Small intestine (tissue), 7 donors: ENCODE results near the gene TSSC4. TPM values are rescaled to one million over a fixed set of nuclear protein-coding genes. Genes with fewer than 3 reads are reported as not detected.
A peak's percentile ranks its signal among the peaks of the same experiment; 100 is the strongest.

Experiments
- DNase-seq, 2 donors: peaks; one replicate each; pipeline versions ENCODE4 v3.0.0 to v3.0.0-alpha.2; 2013
- FAIRE-seq: peaks from 2 replicates; lab custom pipeline; 2012; peaks lifted over from hg19 to GRCh38; lab: Jason Lieb, UNC
- H3K27ac ChIP-seq, 3 donors: one replicate each; pipeline ENCODE4 v1.5.1; 2013; ENCODE audit warnings: low read length in 2 of 3, mild to moderate bottlenecking in 2 of 3, control low read depth in 1 of 3, inconsistent platforms in 1 of 3, low read depth in 1 of 3, moderate library complexity in 1 of 3
- H3K27me3 ChIP-seq, 3 donors: one replicate each; pipeline ENCODE4 v1.6.1; 2013; ENCODE audit warnings: low read length in 3 of 3, inconsistent platforms in 1 of 3; ENCODE audit not compliant: control insufficient read depth in 3 of 3, insufficient read depth in 3 of 3
- H3K36me3 ChIP-seq, 3 donors: one replicate each; pipeline ENCODE4 v1.6.1; 2013; ENCODE audit warnings: low read length in 3 of 3, inconsistent platforms in 1 of 3, low read depth in 1 of 3, mild to moderate bottlenecking in 1 of 3, moderate library complexity in 1 of 3; ENCODE audit not compliant: control insufficient read depth in 3 of 3, insufficient read depth in 2 of 3
- H3K4me1 ChIP-seq, 3 donors: one replicate each; pipeline ENCODE4 v1.6.1; 2013; ENCODE audit warnings: low read length in 2 of 3, inconsistent platforms in 1 of 3, low read depth in 1 of 3, mild to moderate bottlenecking in 1 of 3, moderate library complexity in 1 of 3; ENCODE audit not compliant: control insufficient read depth in 3 of 3, insufficient read depth in 2 of 3
- H3K4me3 ChIP-seq, 3 donors: one replicate each; pipeline ENCODE4 v1.5.1; 2013; ENCODE audit warnings: low read length in 3 of 3, control low read depth in 1 of 3, inconsistent platforms in 1 of 3, low read depth in 1 of 3, mild to moderate bottlenecking in 1 of 3, moderate library complexity in 1 of 3
- H3K9me3 ChIP-seq, 2 donors: one replicate each; pipeline ENCODE4 v1.6.1; 2013; ENCODE audit warnings: low read depth in 1 of 2, low read length in 1 of 2; ENCODE audit not compliant: control insufficient read depth in 2 of 2, insufficient read depth in 1 of 2
- WGBS, 3 donors: extraction: QIAGEN DNeasy Blood & Tissue Kit; methylation state at CpG; one replicate each; pipeline ENCODE4 v1.1.7; 2013; 5-methylcytosine and 5-hydroxymethylcytosine counted together
- polyA plus RNA-seq, 4 donors: library from polyadenylated mRNA; stranded (reverse) in 3 of 4; unstranded in 1 of 4; fragments of 200-250 nt in 3 of 4; fragments of 120-200 nt in 1 of 4; gene quantifications; one replicate each; pipeline versions ENCODE4 v1.2.1 to v1.2.3, GENCODE V29; 2013
- donor health status: healthy with polysubstance abuse.
- donor health status: control.
- donor health status: control.
- donor health status: Bipolar disorder and iron deficiency.
- donor health status: healthy.

TSSC4 gene
- polyA plus RNA-seq, 4 donors, result 24.2 to 113 (median 63.3) TPM

DNA sequence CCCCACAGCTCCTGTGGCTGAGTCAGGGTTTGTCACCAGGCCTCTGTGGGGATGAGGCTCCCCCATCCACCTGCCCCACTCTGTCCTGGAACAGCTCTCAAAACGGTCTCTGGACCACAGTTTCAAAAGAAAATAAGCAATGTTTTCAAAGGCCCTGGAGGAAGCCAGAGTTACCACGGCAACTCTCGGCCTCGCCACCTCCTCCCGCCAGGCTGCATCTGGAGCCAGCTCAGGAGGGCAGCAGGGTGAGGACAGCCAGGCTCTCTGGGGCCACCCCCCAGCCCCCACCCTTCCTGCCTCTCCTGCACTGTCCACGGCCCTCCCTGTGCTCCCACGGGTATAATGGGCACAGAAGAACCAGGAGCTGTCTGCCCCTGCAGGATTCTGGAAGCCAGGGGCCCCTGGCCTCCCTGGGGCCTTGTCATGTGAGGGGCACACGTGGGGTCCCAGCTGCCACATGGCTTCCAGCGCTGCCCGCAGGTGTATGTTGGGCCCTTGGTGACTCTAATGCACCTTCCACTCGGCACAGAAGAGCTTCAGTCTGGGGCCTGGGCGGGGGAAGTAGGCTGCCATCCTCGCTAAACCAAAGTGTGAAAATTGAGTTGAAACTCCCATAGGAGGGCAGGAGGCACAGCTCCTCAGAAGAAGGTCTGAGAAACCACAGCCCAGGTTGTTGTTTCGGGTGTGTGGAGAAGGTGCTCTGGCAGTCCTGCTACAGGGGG is 13.1 kb upstream of the TSSC4 start:
- Histone ChIP-seq H3K36me3 (peaks cover 0 to 90% (median 2%) of the 10 kb centered on the region in 3 donors), H3K27ac (peak overlapping the region in 2 of 3 donors; percentile 45 to 59), H3K4me1 (peaks cover 0 to 20% (median 6%) of the 10 kb centered on the region in 3 donors), H3K9me3 (no peaks in the 10 kb centered on the region), H3K4me3 (no peak overlapping the region), H3K27me3 (no peaks in the 10 kb centered on the region)
- no peak for DNase-seq
- WGBS, 3 donors, result 48 to 81% (median 52%) methylated on average over 14 of the region's 14 CpGs
- no peak for FAIRE-seq

DNA sequence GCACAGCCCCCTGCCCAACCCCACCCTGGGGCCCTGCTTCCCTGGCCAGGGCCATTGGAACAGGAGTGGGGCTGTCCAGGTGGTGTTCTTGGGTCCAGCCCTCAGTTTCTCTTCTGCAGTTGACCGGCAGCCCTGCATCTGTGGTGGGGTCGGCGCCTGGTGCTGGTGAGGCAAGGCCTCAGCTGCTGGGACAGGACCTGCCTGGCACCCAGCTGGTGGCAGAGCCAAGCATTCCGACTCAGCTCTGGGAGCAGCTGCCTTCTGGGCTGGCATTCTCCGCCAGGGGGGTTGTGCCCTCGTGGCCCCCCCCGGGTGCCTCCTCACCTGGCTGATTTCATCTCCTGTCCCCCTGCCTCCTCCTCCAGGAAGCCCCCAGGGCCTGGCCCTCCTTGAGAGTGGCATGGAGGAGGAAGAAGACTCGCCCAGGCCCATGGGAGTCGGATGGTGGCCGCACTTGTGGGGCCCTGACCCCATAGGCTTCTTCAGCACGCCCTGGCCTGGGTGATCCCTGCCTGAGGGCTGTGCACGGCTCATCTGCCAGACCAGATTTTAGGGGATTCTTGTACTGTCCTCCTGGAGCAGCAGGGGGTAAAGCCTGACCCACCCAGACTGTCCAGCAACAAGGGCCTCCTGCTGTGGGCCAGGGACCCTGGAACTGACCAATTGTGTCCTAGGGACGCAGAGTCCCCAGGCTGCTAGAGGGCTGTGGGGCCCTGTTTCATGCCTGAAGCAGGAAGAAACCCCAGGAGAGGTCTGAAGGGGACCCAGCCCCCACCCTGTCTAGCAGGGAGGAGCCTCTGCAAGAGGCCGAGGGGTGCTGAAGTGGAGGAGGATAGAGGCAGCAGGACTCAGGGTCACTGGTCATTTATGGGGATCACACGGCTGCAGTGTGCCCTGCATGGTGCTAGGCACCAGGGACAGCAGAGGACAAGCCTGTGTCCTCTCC is 11.8 kb upstream of the TSSC4 start:
- DNase-seq (no peak), FAIRE-seq (no peak)
- peak overlapping the region in 2 of 3 donors; percentile 57 for H3K27ac ChIP-seq
- H3K4me1 ChIP-seq, result peaks cover 0 to 12% (median 6%) of the 10 kb centered on the region in 3 donors
- no peaks in the 10 kb centered on the region for H3K27me3 ChIP-seq
- peaks cover 0 to 90% (median 2%) of the 10 kb centered on the region in 3 donors for H3K36me3 ChIP-seq
- 79 to 84% (median 81%) methylated on average over 14 to 15 of the region's 15 CpGs for WGBS, 3 donors
- no peak overlapping the region for H3K4me3 ChIP-seq
- H3K9me3 ChIP-seq, result no peaks in the 10 kb centered on the region

DNA sequence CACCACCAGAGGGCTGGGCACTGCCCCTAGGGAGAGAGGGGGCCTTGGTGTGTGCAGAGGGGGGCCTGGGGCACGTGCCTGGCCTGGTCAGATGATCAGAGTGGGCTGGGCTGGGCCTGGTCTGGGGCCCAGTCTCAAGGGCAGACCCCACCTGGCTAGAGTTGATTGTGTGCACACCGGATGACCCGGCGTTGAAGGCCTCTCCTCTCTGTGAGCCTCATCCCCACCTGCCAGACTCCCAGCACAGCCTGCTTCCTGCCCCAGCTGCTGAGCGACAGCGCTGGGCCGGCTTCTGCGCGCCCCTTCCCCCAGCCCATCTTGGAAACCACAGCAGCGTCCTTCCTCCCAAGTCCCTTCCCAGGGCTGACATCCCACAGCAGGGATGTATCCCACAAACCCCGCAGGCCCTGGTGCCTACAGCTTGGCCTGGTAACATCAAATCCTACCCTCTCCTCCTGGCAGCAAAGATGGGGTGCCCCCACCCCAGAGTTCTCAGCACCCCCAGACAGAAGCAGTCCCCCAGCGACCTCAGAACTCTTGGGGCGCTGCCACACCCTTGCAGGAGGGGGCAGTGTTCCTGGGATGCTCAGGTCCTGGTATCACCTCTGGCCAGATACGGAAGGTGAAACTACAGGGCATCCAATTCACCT is 11.0 kb upstream of the TSSC4 start:
- Histone ChIP-seq H3K36me3 (peaks cover 0 to 97% (median 2%) of the 10 kb centered on the region in 3 donors), H3K27me3 (no peaks in the 10 kb centered on the region), H3K4me1 (peaks cover 0 to 12% (median 6%) of the 10 kb centered on the region in 3 donors), H3K9me3 (no peaks in the 10 kb centered on the region), H3K4me3 (no peak overlapping the region), H3K27ac (peak overlapping the region in 1 of 3 donors; percentile 57)
- 54 to 74% (median 59%) methylated on average over 14 of the region's 14 CpGs for WGBS, 3 donors
- FAIRE-seq, result no peak
- peak in 1 of 2 donors; percentile 30 for DNase-seq

DNA sequence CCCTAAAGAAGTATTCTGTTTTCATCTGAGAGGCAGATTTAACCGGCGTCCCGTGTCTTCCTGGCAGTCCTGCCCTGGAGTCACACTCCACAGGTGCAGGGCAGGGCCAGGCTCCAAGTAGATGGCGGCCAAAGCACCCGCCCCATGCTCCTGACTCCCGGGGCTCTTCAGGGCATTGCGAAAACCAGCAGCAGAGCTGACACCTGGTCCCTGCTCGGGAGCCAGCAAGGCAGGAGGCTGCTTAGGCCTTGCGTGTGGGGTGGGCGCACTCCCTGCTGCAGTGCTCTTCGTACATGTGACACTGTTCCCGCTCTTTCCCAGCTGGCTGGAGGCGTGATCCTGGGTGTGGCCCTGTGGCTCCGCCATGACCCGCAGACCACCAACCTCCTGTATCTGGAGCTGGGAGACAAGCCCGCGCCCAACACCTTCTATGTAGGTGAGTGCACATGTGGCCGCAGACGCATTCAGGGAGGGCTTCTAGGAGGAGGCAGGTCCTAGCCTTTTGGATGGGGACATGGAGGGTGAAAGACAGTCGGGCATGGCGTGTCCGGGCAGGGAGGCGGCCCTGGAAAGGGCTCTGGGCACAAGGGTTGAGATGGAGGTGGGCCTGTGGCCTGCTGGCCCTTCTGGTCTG is 10.3 kb upstream of the TSSC4 start:
- Histone ChIP-seq H3K27ac (peak overlapping the region in 1 of 3 donors; percentile 62), H3K27me3 (no peaks in the 10 kb centered on the region), H3K9me3 (no peaks in the 10 kb centered on the region), H3K36me3 (peaks cover 0 to 98% (median 2%) of the 10 kb centered on the region in 3 donors), H3K4me3 (no peak overlapping the region), H3K4me1 (peaks cover 0 to 12% (median 6%) of the 10 kb centered on the region in 3 donors)
- no peak for FAIRE-seq
- DNase-seq, result no peak
- WGBS, 3 donors, result 81 to 86% (median 85%) methylated on average over 23 of the region's 23 CpGs

DNA sequence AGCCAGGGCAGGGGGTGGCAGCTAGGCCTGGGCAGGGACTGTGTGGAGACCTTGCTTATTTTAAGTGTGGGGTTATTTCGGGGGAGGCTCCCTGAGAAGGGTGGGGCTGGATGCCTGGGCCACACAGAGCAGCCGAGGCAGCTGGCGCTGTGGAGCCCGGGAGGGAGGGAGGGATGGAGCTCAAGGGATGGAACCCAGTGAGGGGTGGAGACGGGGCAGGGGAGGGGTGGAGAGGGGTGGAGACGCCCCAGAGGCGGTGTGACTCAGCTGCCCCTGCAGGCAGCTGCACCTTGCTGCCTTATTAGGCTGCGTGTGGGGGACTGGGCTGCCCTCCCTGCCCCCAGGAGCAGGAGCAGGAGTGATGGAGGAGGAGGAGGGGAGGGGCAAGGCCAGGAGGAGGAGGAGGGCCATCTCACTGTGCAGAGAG is 9.8 kb upstream of the TSSC4 start:
- Histone ChIP-seq H3K4me3 (no peak overlapping the region), H3K36me3 (peaks cover 0 to 98% (median 2%) of the 10 kb centered on the region in 3 donors), H3K9me3 (no peaks in the 10 kb centered on the region), H3K27ac (peak overlapping the region in 1 of 3 donors; percentile 62), H3K27me3 (no peaks in the 10 kb centered on the region), H3K4me1 (peaks cover 0 to 12% (median 6%) of the 10 kb centered on the region in 3 donors)
- FAIRE-seq, result no peak
- DNase-seq, result no peak
- WGBS, 3 donors, result 41 to 64% (median 60%) methylated on average over 3 to 8 of the region's 8 CpGs

DNA sequence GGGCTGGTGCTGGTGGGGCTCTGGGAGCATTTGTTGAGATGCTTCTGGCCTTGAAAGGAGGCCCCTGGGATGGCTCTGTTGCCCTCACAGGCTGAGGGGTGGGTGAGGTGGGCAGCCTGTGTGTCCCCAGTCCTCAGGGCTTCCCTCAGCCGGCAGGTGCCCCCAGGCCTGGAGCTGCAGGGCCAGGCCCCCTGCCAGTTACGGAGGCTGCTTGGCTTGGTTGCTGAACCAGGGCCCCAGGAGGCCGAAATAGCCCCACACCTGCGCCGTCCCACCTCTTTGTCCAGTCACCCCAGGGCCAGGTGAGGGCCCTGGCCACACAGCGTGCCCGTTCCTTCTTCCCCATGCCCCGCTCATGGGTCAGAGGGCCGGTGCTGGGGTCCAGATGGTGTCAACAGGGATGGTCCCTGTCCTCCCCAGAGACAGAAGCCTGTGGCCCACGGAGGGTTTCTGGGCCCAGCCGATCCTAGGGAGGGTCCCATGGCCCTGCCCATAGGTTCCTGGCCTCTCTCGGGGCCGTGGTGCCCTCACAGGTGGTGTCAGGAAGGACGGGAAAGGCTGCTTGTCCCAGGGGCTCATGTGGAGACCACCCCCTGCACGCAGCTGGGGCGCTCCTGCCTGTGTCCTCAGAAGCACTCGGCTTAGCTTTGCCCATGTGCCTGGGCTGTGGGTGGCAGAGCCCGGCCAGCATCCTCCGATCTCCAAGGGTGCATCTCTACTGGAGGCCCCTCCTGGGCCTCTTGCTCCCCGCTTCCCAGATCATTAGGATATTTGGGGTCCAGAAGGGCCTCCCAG is 9.2 kb upstream of the TSSC4 start:
- FAIRE-seq, result no peak
- Histone ChIP-seq H3K9me3 (no peaks in the 10 kb centered on the region), H3K27ac (peak overlapping the region in 1 of 3 donors; percentile 39), H3K4me3 (no peak overlapping the region), H3K27me3 (no peaks in the 10 kb centered on the region), H3K4me1 (peaks cover 0 to 12% (median 6%) of the 10 kb centered on the region in 3 donors), H3K36me3 (peaks cover 0 to 98% (median 5%) of the 10 kb centered on the region in 3 donors)
- 89 to 97% (median 94%) methylated on average over 18 to 20 of the region's 20 CpGs for WGBS, 3 donors
- DNase-seq, result no peak

DNA sequence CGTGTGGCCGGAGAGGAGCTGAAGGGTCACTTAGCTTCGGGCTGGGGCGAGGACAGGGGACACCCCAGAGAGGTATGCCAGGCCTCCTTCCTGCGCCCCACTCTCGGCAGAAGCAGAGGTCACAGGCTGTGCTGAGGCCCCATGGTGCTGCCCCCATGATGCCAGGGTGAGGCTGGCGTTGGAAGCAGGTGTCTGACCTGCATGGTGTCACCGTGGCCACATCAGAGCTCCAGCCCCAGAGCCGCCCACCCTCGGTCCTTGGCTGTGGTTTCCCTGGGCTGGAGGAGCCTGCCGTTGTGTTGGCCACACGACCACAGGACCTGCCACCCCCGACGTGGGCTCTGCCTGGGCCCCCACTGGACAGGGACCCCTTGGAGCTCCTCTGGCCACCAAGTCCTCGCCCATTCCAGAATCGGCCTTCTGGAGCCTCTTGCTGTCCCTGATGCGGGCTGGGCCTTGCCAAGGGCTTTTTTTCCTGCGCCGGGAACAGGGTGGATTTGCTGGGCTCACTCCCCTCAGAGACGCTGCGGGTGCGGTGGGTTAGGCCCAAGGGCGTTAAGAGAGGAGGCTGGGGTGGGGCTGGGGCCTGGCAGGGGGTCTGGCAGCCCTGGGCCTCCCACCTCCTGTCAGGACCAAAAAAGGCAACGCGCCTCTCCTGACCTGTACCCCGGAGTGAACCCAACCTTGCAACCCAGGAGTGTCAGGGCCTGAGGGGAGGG is 8.2 kb upstream of the TSSC4 start:
- Histone ChIP-seq H3K27ac (no peak overlapping the region), H3K4me1 (peaks cover 0 to 12% (median 0%) of the 10 kb centered on the region in 3 donors), H3K36me3 (peaks cover 0 to 96% (median 6%) of the 10 kb centered on the region in 3 donors), H3K27me3 (no peaks in the 10 kb centered on the region), H3K4me3 (no peak overlapping the region), H3K9me3 (no peaks in the 10 kb centered on the region)
- WGBS, 3 donors, result 86 to 89% (median 89%) methylated on average over 22 to 26 of the region's 26 CpGs
- DNase-seq (no peak), FAIRE-seq (no peak)
